ENCODE results near the gene NRARP.
"Not testable (repeated sequence)": the region's sequence is repeated elsewhere in the genome, so short reads cannot be mapped to it uniquely, and the experiment has no call there.

Gene NRARP

GRCh38 chr9:137275588-137276472 is 26.2 kb downstream of the NRARP start:
- DNase-seq, result no peak

GRCh38 chr9:137275203-137275587 is 26.9 kb downstream of the NRARP start:
- DNase-seq, result no peak

- DNase-seq, result no peak
These were observed 28.3 kb downstream of the NRARP start for GRCh38 chr9:137273611-137274320.

GRCh38 chr9:137273095-137273490 is 29.0 kb downstream of the NRARP start:
- no peak for DNase-seq

GRCh38 chr9:137272241-137273094 is 29.6 kb downstream of the NRARP start:
- no peak for DNase-seq

- no peak for DNase-seq
These were observed 30.4 kb downstream of the NRARP start for GRCh38 chr9:137271696-137272076.

- no peak for DNase-seq
These were observed 31.0 kb downstream of the NRARP start for GRCh38 chr9:137270929-137271695.

- DNase-seq, result no peak
These were observed 32.8 kb downstream of the NRARP start for GRCh38 chr9:137269231-137269772.

GRCh38 chr9:137268538-137269201 is 33.4 kb downstream of the NRARP start:
- DNase-seq, result no peak

GRCh38 chr9:137267933-137268355 is 34.1 kb downstream of the NRARP start:
- no peak for DNase-seq

GRCh38 chr9:137266585-137267453 is 35.3 kb downstream of the NRARP start:
- no peak for DNase-seq

GRCh38 chr9:137266162-137266527 is 35.9 kb downstream of the NRARP start:
- DNase-seq, result no peak

GRCh38 chr9:137265496-137266161 is 36.4 kb downstream of the NRARP start:
- no peak for DNase-seq

GRCh38 chr9:137264067-137264466 is 38.0 kb downstream of the NRARP start:
- no peak for DNase-seq

GRCh38 chr9:137263506-137263905 is 38.6 kb downstream of the NRARP start:
- no peak for DNase-seq

GRCh38 chr9:137262909-137263285 is 39.2 kb downstream of the NRARP start:
- DNase-seq, result no peak

- DNase-seq, result not testable (repeated sequence)
These were observed 39.7 kb downstream of the NRARP start for GRCh38 chr9:137262173-137262908.

- no peak for DNase-seq
These were observed 45.2 kb downstream of the NRARP start for GRCh38 chr9:137256856-137257255.

- DNase-seq, result no peak
These were observed 45.7 kb downstream of the NRARP start for GRCh38 chr9:137256362-137256761.
